Esophagus muscularis mucosa (tissue), 4 donors: Measurements from ENCODE around the gene SERHL2.

Experiments
- EP300 ChIP-seq: sonication (generic); formaldehyde crosslinking; IDR thresholded peaks from one replicate; pipeline ENCODE4 v1.6.1; 2017; ENCODE audit warnings: antibody characterized with exemption
- POLR2A ChIP-seq: fragments of 450-650 bp; IDR thresholded peaks from one replicate; pipeline ENCODE4 v1.6.1; 2017; ENCODE audit warnings: antibody characterized with exemption, moderate library complexity, mild to moderate bottlenecking, low read depth
- POLR2AphosphoS5 ChIP-seq, 2 donors: sonication (generic); formaldehyde crosslinking; IDR thresholded peaks; one replicate each; pipeline ENCODE4 v1.6.1; 2017; ENCODE audit warnings: antibody characterized with exemption in 2 of 2
- TF ChIP-seq, protein P1 (sequence below), 3 experiments: fragments of 200-600 bp in 2 of 3; fragments of 450-650 bp in 1 of 3; sonication (generic) in 2 of 3; IDR thresholded peaks; one replicate each; pipeline ENCODE4 v1.5.1; 2017 to 2019; ENCODE audit warnings: antibody characterized with exemption in 3 of 3, mild to moderate bottlenecking in 2 of 3, moderate library complexity in 1 of 3

DNA sequence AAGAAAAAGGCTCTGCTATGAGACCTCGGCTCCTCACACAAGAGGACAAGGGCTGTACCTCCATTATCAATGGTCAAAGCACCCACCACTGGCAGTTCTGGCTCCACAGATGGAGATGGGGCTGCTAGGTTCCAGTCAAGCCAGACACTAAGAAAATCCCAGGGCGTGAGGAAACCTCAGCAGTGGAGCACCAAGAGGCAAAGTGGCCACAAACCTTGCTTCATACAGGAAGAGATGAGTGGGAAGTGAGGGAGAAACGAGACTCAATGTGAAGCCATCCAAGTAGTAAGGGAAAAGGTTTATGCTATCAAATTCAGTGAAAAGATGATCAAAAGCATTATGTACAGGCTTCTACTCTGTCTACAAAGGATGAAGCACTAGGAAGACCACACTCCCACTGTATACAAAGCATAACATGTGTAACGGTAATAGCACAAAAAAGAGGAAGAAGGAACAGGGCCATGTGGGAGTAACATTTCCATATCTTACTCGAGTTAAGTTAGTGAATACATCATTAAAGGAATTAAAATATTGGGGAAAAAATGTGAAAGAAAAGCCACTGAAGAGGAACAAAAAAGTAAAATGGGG lies 33.9 kb downstream of the SERHL2 start:
- TF ChIP-seq, protein P1, sequence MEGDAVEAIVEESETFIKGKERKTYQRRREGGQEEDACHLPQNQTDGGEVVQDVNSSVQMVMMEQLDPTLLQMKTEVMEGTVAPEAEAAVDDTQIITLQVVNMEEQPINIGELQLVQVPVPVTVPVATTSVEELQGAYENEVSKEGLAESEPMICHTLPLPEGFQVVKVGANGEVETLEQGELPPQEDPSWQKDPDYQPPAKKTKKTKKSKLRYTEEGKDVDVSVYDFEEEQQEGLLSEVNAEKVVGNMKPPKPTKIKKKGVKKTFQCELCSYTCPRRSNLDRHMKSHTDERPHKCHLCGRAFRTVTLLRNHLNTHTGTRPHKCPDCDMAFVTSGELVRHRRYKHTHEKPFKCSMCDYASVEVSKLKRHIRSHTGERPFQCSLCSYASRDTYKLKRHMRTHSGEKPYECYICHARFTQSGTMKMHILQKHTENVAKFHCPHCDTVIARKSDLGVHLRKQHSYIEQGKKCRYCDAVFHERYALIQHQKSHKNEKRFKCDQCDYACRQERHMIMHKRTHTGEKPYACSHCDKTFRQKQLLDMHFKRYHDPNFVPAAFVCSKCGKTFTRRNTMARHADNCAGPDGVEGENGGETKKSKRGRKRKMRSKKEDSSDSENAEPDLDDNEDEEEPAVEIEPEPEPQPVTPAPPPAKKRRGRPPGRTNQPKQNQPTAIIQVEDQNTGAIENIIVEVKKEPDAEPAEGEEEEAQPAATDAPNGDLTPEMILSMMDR (IDR thresholded peaks at IDR 0.05) = no peak
- TF ChIP-seq POLR2AphosphoS5 (IDR thresholded peaks at IDR 0.05) (no peak), POLR2A (no peak), EP300 (no peak)
